ENCODE measurements around the gene RGS13.

DNA sequence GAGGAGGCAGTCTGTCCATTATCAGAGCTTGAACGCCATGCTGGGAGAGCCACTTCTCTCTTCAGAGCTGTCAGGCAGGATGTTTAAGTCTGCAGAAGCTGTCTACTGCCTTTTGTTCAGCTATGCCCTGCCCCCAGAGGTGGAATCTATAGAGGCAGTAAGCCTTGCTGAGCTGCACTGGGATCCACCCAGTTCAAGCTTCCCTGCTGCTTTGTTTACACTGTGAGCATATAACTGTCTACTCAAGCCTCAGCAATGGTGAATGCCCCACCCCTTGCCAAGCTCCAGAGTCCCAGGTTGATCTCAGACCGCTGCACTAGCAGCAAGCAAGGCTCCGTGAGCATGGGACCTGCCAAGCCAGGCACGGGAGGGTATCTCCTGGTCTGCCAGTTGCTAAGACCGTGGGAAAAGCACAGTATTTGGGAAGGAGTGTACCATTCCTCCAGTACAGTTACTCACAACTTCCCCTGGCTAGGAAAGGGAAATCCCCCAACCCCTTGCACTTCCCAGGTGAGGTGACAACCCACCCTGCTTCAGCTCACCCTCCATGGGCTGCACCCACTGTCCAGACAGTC is 32.5 kb downstream of the RGS13 start:
- TF ChIP-seq, protein P1, sequence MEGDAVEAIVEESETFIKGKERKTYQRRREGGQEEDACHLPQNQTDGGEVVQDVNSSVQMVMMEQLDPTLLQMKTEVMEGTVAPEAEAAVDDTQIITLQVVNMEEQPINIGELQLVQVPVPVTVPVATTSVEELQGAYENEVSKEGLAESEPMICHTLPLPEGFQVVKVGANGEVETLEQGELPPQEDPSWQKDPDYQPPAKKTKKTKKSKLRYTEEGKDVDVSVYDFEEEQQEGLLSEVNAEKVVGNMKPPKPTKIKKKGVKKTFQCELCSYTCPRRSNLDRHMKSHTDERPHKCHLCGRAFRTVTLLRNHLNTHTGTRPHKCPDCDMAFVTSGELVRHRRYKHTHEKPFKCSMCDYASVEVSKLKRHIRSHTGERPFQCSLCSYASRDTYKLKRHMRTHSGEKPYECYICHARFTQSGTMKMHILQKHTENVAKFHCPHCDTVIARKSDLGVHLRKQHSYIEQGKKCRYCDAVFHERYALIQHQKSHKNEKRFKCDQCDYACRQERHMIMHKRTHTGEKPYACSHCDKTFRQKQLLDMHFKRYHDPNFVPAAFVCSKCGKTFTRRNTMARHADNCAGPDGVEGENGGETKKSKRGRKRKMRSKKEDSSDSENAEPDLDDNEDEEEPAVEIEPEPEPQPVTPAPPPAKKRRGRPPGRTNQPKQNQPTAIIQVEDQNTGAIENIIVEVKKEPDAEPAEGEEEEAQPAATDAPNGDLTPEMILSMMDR (IDR thresholded peaks at IDR 0.05): no peak
- TF ChIP-seq EZH2phosphoT487 (IDR thresholded peaks at IDR 0.05): no peak
- no peak for TF ChIP-seq EZH2 (IDR thresholded peaks at IDR 0.05)
